SK-N-SH (cell line): ENCODE data around the gene OR9Q1. TPM values are rescaled to one million over a fixed set of nuclear protein-coding genes. Genes with fewer than 3 reads are reported as not detected.

Source experiments
- CTCF ChIA-PET: fragments of 300-600, 350-600 bp; formaldehyde crosslinking; extraction: SDS; loops from one replicate; lab custom pipeline; 2021; lab: Yijun Ruan, JAX
- POLR2A ChIA-PET: fragments of 350-600 bp; sonication (Branson Sonifier 250); formaldehyde crosslinking; extraction: SDS; loops from one replicate; lab custom pipeline; 2020; ENCODE audit warnings: antibody characterized with exemption, inconsistent platforms; lab: Yijun Ruan, JAX
- DNase-seq: peaks from one replicate; pipeline ENCODE4 v3.0.0; 2012
- H2AFZ ChIP-seq: fragments of 200-600 bp; sonication (generic); 2 replicates; pipeline ENCODE4 v1.8.1; 2016; ENCODE audit warnings: antibody characterized with exemption, mild to moderate bottlenecking, low read depth
- H3F3A ChIP-seq: fragments of 200-600 bp; sonication (generic); replicated peaks from 2 replicates; pipeline ENCODE3; 2016; ENCODE audit warnings: antibody characterized with exemption, mild to moderate bottlenecking; ENCODE audit not compliant: insufficient read depth
- H3K27ac ChIP-seq, 2 experiments: fragments of 200-500 bp in 1 of 2; fragments of 200-600 bp in 1 of 2; sonication (Bioruptor generic) in 1 of 2; sonication (generic), shearing (Covaris generic) in 1 of 2; 2 replicates each; pipeline versions ENCODE4 v1.5.1 to v1.6.1; 2014 to 2016; ENCODE audit warnings: low read depth in 2 of 2, inconsistent platforms in 1 of 2, low read length in 1 of 2, mild to moderate bottlenecking in 1 of 2, mixed read lengths in 1 of 2
- H3K27me3 ChIP-seq: fragments of 200-600 bp; sonication (generic), shearing (Covaris generic); 2 replicates; pipeline ENCODE4 v1.6.1; 2016; ENCODE audit warnings: mixed run types; ENCODE audit not compliant: insufficient read depth
- H3K36me3 ChIP-seq, 2 experiments: fragments of 200-500 bp in 1 of 2; fragments of 200-600 bp in 1 of 2; sonication (Bioruptor generic) in 1 of 2; sonication (generic) in 1 of 2; replicated peaks in 1 of 2; 2 replicates each; pipeline versions ENCODE3 to v1.5.1; 2014 to 2016; ENCODE audit warnings: low read length in 1 of 2, mild to moderate bottlenecking in 1 of 2; ENCODE audit not compliant: insufficient read depth in 2 of 2, control insufficient read depth in 1 of 2
- H3K4me1 ChIP-seq, 2 experiments: fragments of 200-500 bp in 1 of 2; fragments of 200-600 bp in 1 of 2; sonication (Bioruptor generic) in 1 of 2; sonication (generic), shearing (Covaris generic) in 1 of 2; 2 replicates each; pipeline versions ENCODE4 v1.5.1 to v1.6.1; 2014 to 2016; ENCODE audit warnings: low read depth in 1 of 2, low read length in 1 of 2, mixed run types in 1 of 2; ENCODE audit not compliant: insufficient read depth in 2 of 2, control insufficient read depth in 1 of 2
- H3K4me2 ChIP-seq: fragments of 200-600 bp; sonication (generic), shearing (Covaris generic); 2 replicates; pipeline ENCODE4 v1.6.1; 2017; ENCODE audit warnings: mixed run types
- H3K4me3 ChIP-seq, 2 experiments: fragments of 200-500 bp in 1 of 2; fragments of 200-600 bp in 1 of 2; sonication (Bioruptor generic) in 1 of 2; sonication (generic), shearing (Covaris generic) in 1 of 2; 2 replicates each; pipeline versions ENCODE4 v1.5.1 to v1.8.1; 2014 to 2016; ENCODE audit warnings: low read depth in 2 of 2, inconsistent platforms in 1 of 2, low read length in 1 of 2, mild to moderate bottlenecking in 1 of 2, mixed read lengths in 1 of 2, moderate library complexity in 1 of 2
- H3K79me2 ChIP-seq: fragments of 200-600 bp; sonication (generic); 2 replicates; pipeline ENCODE4 v1.8.1; 2017; ENCODE audit warnings: mild to moderate bottlenecking; ENCODE audit not compliant: insufficient read depth
- H3K9ac ChIP-seq: fragments of 200-600 bp; sonication (generic); 2 replicates; pipeline ENCODE4 v1.6.1; 2017; ENCODE audit warnings: mixed run types
- H3K9me2 ChIP-seq: fragments of 200-600 bp; sonication (generic); 2 replicates; pipeline ENCODE4 v1.6.1; 2017; ENCODE audit warnings: mixed run types
- H3K9me3 ChIP-seq: fragments of 200-600 bp; sonication (generic); 2 replicates; pipeline ENCODE4 v1.6.1; 2017; ENCODE audit warnings: mixed run types, mild to moderate bottlenecking, moderate library complexity
- H4K20me1 ChIP-seq: fragments of 200-600 bp; sonication (generic); 2 replicates; pipeline ENCODE4 v1.6.1; 2017; ENCODE audit warnings: mild to moderate bottlenecking, mixed run types; ENCODE audit not compliant: insufficient read depth
- ELF1 ChIP-seq: IDR thresholded peaks from 2 replicates; pipeline ENCODE4 v1.4.0; 2012
- FOSL2 ChIP-seq: IDR thresholded peaks from 2 replicates; pipeline ENCODE4 v1.4.0; 2012; ENCODE audit warnings: low read depth, mild to moderate bottlenecking, moderate library complexity, borderline replicate concordance
- GABPA ChIP-seq: IDR thresholded peaks from 2 replicates; pipeline ENCODE4 v1.4.0; 2012; ENCODE audit warnings: low read depth, mild to moderate bottlenecking
- JUND ChIP-seq: IDR thresholded peaks from 2 replicates; pipeline ENCODE4 v1.4.0; 2012
- MAX ChIP-seq: IDR thresholded peaks from 2 replicates; pipeline ENCODE4 v1.4.0; 2012; ENCODE audit warnings: low read depth
- NFIC ChIP-seq: IDR thresholded peaks from 2 replicates; pipeline ENCODE4 v1.4.0; 2012; ENCODE audit warnings: borderline replicate concordance
- RAD21 ChIP-seq: IDR thresholded peaks from 2 replicates; pipeline ENCODE4 v1.6.1; 2012; ENCODE audit warnings: mild to moderate bottlenecking, low read length
- REST ChIP-seq: IDR thresholded peaks from 2 replicates; pipeline ENCODE4 v1.6.1; 2012; ENCODE audit warnings: mild to moderate bottlenecking, low read depth, low read length, moderate library complexity
- WGBS: methylation state at CpG from one replicate; pipeline ENCODE4 v1.1.6; 2017; ENCODE audit warnings: low lambda C conversion rate; 5-methylcytosine and 5-hydroxymethylcytosine counted together
- polyA plus RNA-seq, 3 experiments: library from polyadenylated mRNA; depleted of rRNA; stranded (reverse); fragments of >200 nt; gene quantifications; 2 replicates each; pipeline ENCODE4 v1.2.3, GENCODE V29; 2012

Gene OR9Q1
- polyA plus RNA-seq, 1 of the 3 experiments (the other 2 are of a cell fraction): not detected

- H3F3A ChIP-seq: no peaks in the 10 kb centered on the region
- DNase-seq: no peak
- no peak overlapping the region for H3K4me3 ChIP-seq
- no peak overlapping the region for H2AFZ ChIP-seq
- no peaks in the 10 kb centered on the region for H3K4me1 ChIP-seq
- no peaks in the 10 kb centered on the region for H4K20me1 ChIP-seq
- CTCF ChIA-PET: interaction anchor here (0.7 kb wide), 1 partner anchor 21 kb away, joined by 3 read pairs; no protein-coding TSS in a partner anchor
- POLR2A ChIA-PET: no interaction called here
- H3K9me2 ChIP-seq: no peaks in the 10 kb centered on the region
- no peaks in the 10 kb centered on the region for H3K79me2 ChIP-seq
- 0% methylated on average over 1 of the region's 1 CpG for WGBS
- H3K27ac ChIP-seq: no peak overlapping the region
- H3K36me3 ChIP-seq: no peaks in the 10 kb centered on the region
- no peak overlapping the region for H3K9ac ChIP-seq
- no peak overlapping the region for H3K4me2 ChIP-seq
- peaks cover 9% of the 10 kb centered on the region for H3K27me3 ChIP-seq
- TF ChIP-seq NFIC: no peak
- no peaks in the 10 kb centered on the region for H3K9me3 ChIP-seq
Observed at GRCh38 chr11:58164990-58165389, 141.3 kb downstream of the OR9Q1 start.

- no peaks in the 10 kb centered on the region for H3K79me2 ChIP-seq
- H4K20me1 ChIP-seq: no peaks in the 10 kb centered on the region
- no peaks in the 10 kb centered on the region for H3F3A ChIP-seq
- TF ChIP-seq JUND (no peak), NFIC (no peak), GABPA (no peak), MAX (no peak), REST (no peak)
- H3K4me3 ChIP-seq: no peak overlapping the region
- no peak overlapping the region for H2AFZ ChIP-seq
- DNase-seq: no peak
- no peak overlapping the region for H3K27ac ChIP-seq
- WGBS: under 1% methylated on average over 7 of the region's 7 CpGs
- H3K9me2 ChIP-seq: no peaks in the 10 kb centered on the region
- CTCF ChIA-PET: interaction anchor here (0.7 kb wide), 1 partner anchor 20 kb away, joined by 3 read pairs; no protein-coding TSS in a partner anchor
- POLR2A ChIA-PET: no interaction called here
- H3K4me2 ChIP-seq: no peak overlapping the region
- H3K36me3 ChIP-seq: no peaks in the 10 kb centered on the region
- no peaks in the 10 kb centered on the region for H3K9me3 ChIP-seq
- no peak overlapping the region for H3K9ac ChIP-seq
- H3K4me1 ChIP-seq: no peaks in the 10 kb centered on the region
- peaks cover 9% of the 10 kb centered on the region for H3K27me3 ChIP-seq
Observed at GRCh38 chr11:58165504-58166106, 141.9 kb downstream of the OR9Q1 start.

GRCh38 chr11:58177409-58178054, 153.9 kb downstream of the OR9Q1 start:
- Histone ChIP-seq H3K27me3 (no peaks in the 10 kb centered on the region), H3K4me2 (no peak overlapping the region)
- TF ChIP-seq RAD21: no peak
- no peak for TF ChIP-seq FOSL2
- TF ChIP-seq REST: no peak
- no peak for TF ChIP-seq ELF1
- TF ChIP-seq, all 33 proteins: peak for 0
- no peak for DNase-seq
- no peaks in the 10 kb centered on the region for H3K9me2 ChIP-seq
- H3K4me1 ChIP-seq: no peaks in the 10 kb centered on the region
- H2AFZ ChIP-seq: no peak overlapping the region
- no peak overlapping the region for H3K4me3 ChIP-seq
- H3K9ac ChIP-seq: no peak overlapping the region
- no peaks in the 10 kb centered on the region for H4K20me1 ChIP-seq
- POLR2A ChIA-PET: no interaction called here
- no peaks in the 10 kb centered on the region for H3K9me3 ChIP-seq
- no peaks in the 10 kb centered on the region for H3K79me2 ChIP-seq
- H3K27ac ChIP-seq: no peak overlapping the region
- under 1% methylated on average over 5 of the region's 5 CpGs for WGBS
- CTCF ChIA-PET: no interaction called here
- H3K36me3 ChIP-seq: no peaks in the 10 kb centered on the region
- no peaks in the 10 kb centered on the region for H3F3A ChIP-seq
